Fibroblast of villous mesenchyme (primary cell): ENCODE measurements around the gene OTOR. TPM values are rescaled to one million over a fixed set of nuclear protein-coding genes. Genes with fewer than 3 reads are reported as not detected.

Experiments used
- DNase-seq: peaks from one replicate; pipeline ENCODE4 v3.0.0-alpha.2; 2010; ENCODE audit warnings: low read depth
- H3K4me3 ChIP-seq: 2 replicates; pipeline ENCODE4 v1.5.1; 2011; ENCODE audit warnings: low read depth, mild to moderate bottlenecking, low read length
- CTCF ChIP-seq: IDR thresholded peaks from 2 replicates; pipeline ENCODE4 v1.5.1; 2012; ENCODE audit warnings: low read depth, mild to moderate bottlenecking, low read length; ENCODE audit not compliant: insufficient read depth
- total RNA-seq: library from RNA; depleted of rRNA; stranded (reverse); fragments of >200 nt; gene quantifications from 2 replicates; pipeline ENCODE4 v1.2.3, GENCODE V29; 2012

OTOR gene
- not detected in 2 replicates for total RNA-seq

- no peak within 1 kb of the TSS for H3K4me3 ChIP-seq
- TF ChIP-seq CTCF: no peak
- DNase-seq: no peak
Observed at GRCh38 chr20:16748308-16748900, at the start of gene OTOR. Gene OTOR, plus strand, starts transcription at chr20:16748358. Its CDS starts 44 bp downstream, at chr20:16748402.

GRCh38 chr20:16699293-16699692 lies 48.9 kb upstream of the OTOR start:
- TF ChIP-seq CTCF: no peak
- no peak for DNase-seq
- H3K4me3 ChIP-seq: no peak overlapping the region

GRCh38 chr20:16701296-16701695 lies 46.9 kb upstream of the OTOR start:
- TF ChIP-seq CTCF: peak; percentile 20
- no peak overlapping the region for H3K4me3 ChIP-seq
- no peak for DNase-seq

GRCh38 chr20:16703570-16703969 lies 44.6 kb upstream of the OTOR start:
- TF ChIP-seq CTCF: no peak
- no peak overlapping the region for H3K4me3 ChIP-seq
- DNase-seq: no peak

GRCh38 chr20:16707674-16708073 lies 40.5 kb upstream of the OTOR start:
- H3K4me3 ChIP-seq: no peak overlapping the region
- no peak for DNase-seq
- TF ChIP-seq CTCF: no peak

GRCh38 chr20:16708602-16709001 lies 39.6 kb upstream of the OTOR start:
- H3K4me3 ChIP-seq: no peak overlapping the region
- no peak for TF ChIP-seq CTCF
- no peak for DNase-seq

GRCh38 chr20:16709017-16709416 lies 39.1 kb upstream of the OTOR start:
- H3K4me3 ChIP-seq: no peak overlapping the region
- TF ChIP-seq CTCF: no peak
- DNase-seq: no peak
